ENCODE results near the gene MTCL1.
"Not testable (repeated sequence)": the region's sequence is repeated elsewhere in the genome, so short reads cannot be mapped to it uniquely, and the experiment has no call there.

The MTCL1 gene

DNA sequence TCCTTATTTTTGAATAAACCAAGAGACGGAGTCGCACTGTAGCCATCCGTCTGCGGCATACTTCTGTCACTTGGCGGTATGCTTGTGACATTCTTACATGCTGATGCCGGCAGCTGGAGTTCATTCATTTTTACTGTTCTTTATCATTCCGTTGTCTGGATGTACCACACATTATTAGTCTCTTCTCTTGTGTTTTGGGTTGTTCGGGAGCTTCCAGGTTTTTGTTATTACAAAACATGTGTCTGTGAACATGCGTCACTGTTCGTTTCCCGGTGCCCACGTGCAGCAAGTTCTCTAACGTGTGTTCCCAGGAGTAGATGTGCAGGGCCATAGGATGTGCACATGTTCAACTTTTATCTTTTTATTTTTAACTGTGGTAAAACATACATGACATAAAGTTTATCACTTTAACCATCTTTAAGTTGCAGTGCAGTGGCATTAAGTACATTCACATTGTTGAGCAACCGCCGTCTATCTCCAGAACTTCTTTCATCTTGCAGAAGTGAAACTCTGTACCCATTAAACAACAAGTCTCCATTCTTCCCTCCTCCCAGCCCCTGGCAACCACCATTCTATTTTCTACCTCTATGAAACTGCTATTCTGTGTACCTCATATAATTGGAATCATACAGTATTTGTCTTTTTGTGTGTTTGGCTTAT is 40.1 kb downstream of the MTCL1 start:
- no peak for DNase-seq

DNA sequence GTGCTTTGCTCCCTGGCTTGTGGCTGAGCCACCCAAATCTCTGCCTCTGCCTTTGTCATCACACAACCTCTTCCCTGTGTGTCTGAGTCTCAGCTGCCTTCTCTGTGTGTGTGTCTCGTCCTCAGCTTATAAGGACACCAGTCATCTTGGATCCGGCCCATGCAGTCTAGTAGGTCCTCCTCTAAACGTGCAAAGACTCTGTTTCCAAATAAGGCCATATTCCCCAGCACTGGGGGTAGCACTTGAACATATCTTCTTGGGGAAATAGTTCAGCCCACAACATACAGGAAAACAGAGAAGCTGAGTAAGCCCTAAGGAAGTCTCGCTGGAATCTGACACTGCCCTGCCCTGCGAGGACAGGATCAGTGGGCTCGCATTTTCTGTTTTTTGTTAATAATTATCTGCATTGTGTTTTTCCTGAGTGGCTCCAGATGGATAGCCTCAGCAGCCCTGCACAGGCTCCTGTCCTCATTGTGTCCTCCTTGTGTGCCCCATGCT is 42.1 kb downstream of the MTCL1 start:
- DNase-seq, result no peak

DNA sequence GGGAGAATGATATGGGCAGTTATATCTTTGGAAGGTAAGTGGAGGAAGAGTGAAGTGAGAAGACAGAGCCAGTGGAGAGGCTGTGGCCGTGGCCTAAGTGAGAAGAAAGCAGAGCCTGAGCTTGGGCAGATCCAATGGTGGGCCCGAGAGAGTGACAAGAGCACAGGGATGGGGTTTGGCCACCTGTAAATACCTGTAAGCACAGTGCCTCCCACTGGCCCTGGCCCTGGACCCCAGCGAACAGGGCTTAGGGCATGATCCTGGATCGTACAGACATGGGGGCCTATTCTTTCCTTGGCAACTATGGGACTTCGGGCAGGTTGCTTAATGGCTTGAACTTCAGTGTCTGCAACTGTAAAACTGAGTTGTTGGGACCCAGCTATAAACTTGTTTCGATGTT is 44.1 kb downstream of the MTCL1 start:
- no peak for DNase-seq

DNA sequence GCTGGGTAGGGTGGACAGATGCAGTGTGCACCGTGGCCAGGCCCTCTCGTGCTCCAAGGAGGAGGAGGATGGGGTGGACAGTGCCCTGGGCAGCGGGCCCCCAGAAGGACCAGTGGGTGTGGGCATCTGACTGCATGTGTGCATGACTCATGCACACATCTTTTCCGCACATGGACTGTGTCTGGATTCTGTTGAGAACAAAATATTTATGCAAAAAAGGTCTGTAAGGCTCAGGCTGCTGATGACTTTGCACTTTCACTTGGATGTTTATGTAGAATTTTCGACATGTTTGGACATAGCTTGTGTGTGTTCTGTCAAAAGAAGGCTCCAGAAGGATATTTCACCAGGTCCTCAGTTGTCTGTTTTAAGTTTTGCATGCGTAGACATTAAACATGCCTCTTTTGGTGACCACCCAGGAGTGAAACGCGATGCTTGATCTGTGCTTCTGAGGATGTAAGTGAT is 45.6 kb downstream of the MTCL1 start:
- DNase-seq, result no peak

DNA sequence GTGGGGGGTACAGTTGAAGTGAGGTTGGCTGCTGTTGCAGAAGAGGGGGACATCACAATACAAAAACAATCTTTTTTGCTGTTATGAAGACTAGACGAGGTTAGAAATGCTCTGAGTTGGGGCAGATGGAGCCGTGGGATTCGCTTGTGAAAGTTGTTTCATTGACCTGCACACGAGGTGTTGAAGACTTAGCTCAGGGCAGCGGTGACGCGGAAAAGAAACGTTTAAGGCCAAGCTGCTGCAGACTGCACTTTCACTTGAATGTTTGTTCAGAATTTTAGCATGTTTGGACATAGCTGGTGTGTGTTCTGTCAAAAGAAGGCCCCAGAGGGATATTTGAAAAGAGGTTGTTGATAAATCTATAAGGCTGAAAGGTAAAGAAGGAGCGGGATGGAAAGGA is 46.3 kb downstream of the MTCL1 start:
- no peak for DNase-seq

DNA sequence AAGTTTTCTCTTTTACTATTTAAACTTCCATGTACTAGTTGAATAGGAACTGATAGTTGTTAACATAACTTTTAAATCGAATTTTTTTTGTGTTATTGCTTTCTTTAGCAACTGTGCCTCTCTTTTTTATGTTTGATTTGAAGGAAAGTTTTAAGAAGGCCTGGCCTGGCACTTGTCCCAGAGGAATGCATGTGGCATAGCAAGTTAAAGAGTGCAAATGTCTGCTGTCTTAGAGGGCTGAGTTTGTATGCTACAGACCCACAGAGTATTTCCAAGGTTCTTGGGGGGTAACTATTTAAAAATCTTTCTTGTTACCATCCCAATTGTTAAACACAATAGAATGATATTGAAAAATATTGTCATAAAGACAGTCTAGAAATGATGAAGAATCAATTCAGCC is 47.0 kb downstream of the MTCL1 start:
- DNase-seq, result no peak

DNA sequence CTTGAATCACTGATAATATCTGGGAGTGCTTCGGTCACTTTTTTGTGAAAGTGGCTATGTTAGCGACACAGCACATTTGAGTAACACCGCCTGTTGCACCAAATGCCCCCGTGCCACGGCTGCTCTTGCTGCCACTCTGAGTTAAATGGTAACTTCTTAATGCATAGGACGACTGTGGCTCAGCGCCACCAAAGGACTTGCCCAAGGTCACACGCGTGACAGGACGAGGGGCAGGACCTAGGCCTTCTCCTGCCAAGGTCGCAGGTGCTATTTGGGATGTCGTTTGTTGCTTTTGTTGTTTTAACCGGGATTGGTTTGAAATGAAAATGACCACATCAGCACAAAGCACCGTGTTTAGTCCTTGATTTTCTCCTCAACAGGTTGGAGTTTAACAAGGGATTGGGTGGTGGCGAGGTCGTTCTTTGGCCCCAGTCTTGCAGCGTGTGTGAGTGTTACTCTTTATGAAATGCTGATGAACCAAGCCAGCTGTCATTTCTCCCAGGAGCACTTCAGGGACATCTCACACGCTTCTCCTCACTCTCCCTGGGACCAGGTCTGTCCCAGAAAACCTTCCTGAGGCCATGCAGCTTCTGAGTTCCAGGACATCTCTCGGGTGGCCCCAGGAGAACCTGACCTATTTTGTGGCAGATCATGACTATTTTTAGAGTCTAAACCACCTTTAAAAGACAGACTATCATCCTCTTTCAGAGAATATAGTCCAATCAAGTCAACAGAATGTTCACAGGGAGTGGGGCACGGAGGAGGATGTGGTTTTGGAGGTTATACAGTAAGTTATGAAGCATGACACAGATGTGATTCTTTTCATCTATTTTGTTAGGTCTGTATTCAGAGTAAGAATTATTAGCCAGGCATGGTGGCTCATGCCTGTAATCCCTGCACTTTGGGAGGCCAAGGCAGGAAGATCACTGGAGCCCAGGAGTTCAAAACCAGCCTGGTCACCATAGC is 49.9 kb downstream of the MTCL1 start:
- DNase-seq, result peak; percentile 13 to 20

DNA sequence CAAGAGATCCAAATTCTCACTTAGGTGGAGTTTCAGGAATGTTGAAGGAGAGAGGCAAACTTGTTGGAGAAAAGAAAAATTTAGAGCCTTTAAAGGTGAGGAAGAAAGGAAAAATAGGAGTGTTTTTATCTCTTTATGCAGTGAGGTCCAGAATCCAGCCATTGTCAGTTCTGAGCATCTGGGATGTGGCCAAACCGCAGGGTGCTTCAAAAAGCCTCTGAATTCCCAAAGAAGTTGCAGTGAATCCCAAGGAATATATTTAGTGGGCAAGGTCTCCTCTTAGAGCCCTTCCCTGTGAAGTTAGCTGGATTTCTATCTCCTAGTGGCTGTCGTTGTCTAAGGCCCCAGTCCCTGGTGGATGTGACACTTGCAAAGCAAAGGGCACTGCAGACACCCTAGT is 51.2 kb downstream of the MTCL1 start:
- DNase-seq, result no peak

DNA sequence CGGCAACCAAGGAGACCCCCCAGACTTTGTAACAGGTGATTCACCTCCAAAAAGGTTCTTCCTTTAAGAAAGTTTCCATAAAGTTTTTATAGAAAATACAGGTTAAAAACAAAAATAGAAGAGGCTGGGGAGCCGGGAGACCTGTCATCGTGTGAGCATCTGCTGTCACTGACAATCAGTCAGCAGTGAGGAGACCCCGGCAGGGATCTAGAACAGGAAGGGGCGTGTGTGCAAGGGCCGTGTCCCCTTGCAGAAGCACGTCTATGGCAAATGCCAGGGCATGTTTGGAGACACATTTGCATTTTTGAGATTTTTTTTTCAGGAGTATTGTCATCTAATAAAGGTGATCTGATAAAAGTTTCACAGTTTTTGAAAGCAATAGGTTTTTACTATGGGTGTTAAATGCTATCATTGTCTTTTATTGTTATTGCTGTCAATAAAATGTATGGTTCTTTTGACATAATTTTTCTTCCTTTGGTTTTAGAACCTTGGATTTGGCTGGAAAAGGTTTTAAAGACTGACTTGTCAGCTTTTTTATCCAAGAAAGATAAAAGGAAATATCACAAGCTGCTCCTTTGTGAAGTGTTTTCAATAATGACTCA is 52.1 kb downstream of the MTCL1 start:
- no peak for DNase-seq

DNA sequence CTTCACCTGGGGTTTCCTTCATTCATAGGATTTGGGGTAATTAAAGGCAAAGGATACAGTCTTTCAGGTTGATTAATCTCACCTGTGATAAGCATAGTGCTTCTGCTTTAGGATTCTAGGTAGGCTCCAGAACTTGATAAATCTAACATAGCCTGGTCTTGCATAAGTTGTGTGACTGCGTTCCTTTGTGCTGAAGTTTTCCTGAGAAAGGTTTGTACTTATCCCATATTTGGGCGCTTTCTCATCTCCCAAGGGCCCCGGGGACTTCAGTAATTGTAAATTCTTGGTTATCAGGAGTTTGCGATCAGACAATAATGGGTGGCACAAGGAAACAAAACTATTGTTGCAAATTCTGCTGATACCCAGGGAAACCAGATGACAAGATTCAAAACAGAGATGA is 53.1 kb downstream of the MTCL1 start:
- DNase-seq, result no peak

DNA sequence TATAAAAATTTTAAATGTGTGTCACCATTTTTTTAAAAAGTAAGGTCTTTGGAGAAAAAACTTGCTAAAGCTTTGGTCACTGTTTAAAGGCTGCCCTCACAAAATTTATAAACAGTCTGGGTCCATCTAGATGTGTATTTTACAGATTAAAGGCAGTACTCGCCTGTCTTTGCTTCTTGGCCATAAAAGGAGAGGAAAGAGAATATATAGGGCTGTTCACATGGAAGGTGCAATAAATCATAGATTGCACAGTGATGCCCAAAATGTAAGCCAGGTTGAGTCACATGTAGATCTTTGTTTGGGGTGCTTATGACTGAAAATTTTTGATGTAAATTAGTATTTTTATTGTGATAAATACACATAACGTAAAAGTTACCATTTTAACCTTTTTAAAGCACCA is 55.6 kb downstream of the MTCL1 start:
- DNase-seq, result no peak

DNA sequence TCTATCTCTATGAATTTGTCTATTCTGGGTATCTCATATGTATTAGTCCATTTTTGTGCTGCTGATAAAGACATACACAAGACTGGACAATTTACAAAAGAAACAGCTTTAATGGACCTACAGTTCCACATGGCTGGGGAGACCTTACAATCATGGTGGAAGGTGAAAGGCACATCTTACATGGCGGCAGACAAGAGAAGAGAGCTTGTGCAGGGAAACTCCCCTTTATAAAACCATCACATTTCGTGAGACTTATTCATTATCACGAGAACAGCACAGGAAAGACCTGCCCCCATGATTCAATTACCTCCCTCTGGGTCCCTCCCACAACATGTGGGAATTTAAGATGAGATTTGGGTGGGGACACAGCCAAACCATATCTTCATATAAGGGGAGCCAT is 56.2 kb downstream of the MTCL1 start:
- DNase-seq, result not testable (repeated sequence)

DNA sequence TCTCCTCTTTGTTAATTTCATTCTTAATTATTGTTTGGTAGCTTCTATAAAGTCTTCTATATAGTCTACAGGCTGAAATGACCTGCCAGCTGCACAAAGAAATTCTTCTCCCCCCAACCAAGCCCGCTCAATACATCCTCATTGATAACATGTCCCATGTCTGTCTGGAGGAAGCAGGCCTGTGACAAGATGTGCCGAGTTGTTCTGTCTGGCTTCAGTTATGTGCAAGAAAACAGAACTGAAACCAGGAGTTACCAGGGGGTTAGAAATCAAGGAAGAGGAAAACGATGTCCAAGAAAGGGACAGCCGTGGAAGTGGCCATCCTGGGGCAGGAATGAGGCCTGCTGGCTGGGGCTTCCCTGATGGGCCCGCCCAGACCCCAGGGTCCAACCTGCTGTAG is 57.6 kb downstream of the MTCL1 start:
- DNase-seq, result no peak

DNA sequence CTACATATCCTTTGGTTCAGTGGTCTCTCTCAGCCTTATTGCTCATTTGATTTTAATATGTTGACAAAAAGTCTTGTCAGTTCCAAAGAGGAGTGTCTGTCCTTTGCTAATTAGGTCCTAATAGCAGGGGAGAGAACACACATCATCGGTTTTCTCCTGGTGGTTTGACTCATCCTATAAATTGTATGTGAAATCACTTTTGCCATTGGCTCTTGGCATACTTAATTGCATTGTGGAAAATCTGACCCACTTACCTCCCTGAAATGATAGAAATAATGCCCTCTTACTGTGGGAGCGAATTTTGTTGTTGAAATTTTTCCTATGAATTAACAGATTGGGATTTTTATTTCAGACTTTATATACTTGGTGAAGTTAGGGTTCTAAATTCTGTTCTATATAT is 58.3 kb downstream of the MTCL1 start:
- no peak for DNase-seq

DNA sequence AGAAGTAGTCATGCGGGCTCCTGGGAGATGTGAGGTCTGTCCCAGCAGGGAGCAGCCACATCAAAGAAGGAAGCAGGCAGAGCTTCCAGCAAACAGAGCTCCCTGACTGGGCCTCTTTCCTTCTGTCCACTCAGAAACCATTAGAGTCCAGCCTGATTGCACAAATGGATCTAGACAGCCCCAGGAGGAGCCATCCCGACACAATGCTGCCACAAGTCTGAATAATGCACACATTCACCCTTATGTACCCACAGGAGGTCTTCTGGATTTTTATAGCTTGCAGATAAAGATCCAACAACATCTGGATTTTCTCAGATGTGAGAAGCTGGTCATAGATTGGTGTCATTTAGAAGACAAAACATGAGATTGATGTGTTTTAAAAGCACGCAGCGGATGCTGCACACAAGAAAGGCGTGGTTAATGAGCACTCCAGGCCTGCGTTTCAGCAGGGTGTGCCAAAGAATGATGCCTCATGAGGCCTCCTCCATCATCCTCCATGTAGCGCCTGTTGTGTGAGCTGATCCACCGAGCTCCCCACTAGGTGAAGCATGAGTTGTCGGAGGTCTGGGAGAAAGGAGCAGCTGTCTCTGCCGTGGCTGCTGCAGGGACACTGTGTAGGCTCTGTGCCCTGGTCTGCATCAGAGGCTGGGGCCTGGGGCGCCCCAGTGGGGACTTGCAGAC is 60.6 kb downstream of the MTCL1 start:
- no peak for DNase-seq

DNA sequence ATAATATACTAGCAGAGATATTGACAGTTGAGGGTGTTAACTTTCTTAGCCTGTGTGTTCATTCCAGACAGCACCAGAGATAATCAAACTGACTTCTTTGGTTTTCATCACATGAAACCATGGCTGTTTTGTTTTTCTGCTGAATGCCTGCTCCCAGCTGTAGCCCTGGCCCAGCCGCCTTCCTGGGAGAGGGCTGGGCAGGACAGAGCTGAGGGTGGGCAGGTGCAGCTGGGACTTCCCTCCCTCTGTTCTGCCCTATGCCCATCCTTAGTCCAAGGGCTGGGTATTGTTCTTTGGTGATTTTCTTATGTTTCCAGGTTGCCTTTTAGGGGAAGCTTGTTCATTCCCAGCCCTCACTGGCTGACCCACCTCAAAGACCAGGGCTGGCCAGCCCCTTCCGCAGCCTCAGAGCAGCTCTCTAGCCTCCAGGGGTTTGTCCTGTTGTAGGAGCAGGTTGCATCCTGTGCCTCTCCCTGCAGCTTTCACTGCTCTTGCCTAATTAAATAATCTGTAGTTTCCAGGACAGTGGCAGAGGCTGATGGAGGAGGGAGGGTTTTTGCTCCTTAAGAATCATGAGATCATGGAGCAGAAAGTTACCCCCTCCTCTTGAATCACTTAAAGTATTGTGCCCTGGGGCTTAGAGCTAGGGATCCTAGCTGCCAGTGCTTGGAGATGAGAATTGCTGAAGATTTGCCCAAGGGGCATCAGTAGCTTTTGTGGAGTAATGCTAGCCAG is 61.4 kb downstream of the MTCL1 start:
- no peak for DNase-seq

DNA sequence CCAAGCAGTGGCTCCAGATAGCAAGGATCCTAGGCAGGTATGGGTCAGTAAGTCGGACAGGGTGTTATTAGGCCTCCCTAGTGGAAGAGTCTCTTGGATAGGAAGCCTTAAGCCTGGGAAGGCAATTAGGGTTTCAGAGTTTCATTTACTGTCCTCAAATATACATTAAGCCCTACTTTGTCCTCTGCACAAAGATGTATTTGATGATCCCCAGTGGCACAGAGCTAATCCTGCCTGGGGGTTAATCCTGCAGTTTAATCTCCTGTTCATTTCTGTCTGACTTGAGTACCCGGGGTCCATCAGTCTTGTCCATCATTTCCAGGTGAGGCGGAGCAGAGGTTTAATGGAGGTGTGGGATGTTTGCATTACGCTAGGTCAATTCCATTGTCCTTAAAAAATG is 62.0 kb downstream of the MTCL1 start:
- DNase-seq, result no peak

DNA sequence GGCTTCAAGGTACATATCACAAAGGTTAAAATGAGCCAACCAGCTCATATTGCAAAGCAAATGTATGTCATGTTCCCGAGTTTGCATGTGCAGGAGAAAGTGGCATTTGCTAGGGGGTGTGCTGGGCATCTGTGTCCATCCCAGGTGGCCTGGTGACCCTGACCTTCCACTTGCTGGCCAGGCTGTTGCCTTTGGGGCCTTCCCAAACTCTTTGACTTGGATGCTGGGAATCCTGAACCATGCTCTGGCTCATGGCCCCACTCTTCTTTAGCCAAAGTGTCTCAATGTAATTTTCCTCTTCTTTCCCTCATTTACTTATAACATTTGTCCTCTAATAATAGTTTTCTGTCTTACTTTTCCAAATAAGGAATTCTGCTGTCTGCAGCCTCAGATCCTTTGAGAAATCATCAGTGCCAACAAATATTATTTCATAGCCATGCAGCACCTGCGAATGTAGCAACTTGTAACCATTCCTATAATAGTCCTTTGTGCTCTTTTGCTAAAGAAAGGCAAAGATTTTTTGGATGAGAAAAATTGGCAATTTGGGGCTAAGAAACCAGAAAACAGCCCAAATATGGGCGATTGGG is 64.2 kb downstream of the MTCL1 start:
- DNase-seq, result no peak

DNA sequence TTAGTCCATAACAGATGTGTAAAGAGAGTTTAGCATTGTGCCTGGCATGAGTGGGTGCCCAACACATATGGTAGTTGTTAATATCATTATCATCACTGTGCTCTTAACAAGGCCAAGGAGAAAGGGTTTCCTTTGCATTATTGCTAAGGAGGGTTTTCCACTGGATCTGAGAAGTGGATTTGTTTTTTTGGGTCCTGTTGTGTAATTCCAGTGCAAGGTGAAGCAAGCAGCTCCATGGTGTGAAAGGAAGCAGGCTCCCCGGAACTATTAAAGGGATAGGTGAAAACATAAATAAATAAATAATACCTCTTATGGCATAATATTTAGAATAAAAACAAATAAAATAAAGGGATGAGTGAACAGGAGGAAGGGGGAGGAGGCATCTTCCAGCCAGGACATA is 65.3 kb downstream of the MTCL1 start:
- DNase-seq, result no peak

DNA sequence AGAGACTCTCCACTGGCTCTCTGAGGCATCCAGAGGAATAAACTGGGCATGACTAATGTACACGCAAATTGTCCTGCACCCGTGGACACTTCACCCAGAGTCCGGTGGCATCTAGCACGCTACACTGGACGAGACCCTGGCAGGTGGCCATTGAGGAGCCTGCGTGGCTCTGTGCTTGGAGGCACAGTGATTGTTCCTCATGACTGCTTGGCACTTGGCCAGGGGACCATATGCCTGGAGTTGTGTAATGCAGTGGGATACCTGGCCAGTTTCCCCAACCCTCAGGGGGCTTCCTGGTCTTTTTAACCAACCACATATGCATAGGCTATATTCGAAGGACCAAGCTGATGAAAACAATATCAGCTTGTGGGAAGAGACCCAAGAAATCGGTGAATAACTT is 66.6 kb downstream of the MTCL1 start:
- DNase-seq, result no peak

DNA sequence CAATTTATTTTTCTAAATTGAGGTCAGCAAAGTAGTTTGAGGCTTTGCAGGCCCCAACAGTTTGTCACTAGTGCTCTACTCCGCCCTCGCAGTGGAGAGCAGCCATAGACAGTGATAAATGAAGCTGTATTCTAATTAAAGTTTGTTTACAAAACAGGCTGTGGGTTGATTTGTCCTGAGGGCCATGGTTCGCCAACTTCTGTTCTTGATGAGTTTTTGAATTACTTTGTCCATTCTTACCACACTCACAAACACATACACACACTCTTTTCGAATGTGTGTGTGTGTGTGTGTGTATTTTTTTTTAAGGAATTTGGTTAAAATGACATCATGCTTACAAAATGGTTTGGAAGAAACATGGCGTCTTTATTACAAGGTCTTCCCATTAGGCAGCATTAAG is 68.6 kb downstream of the MTCL1 start:
- no peak for DNase-seq

Measured in activated CD4-positive, alpha-beta T cell treated with anti-CD3 and anti-CD28 coated beads for 4 hours (primary cell).